SK-N-SH (cell line): ENCODE results near the gene HSPBAP1. TPM values are rescaled to one million over a fixed set of nuclear protein-coding genes. Genes with fewer than 3 reads are reported as not detected.

Experiments
- CTCF ChIA-PET: fragments of 300-600, 350-600 bp; formaldehyde crosslinking; extraction: SDS; loops from one replicate; lab custom pipeline; 2021; lab: Yijun Ruan, JAX
- POLR2A ChIA-PET: fragments of 350-600 bp; sonication (Branson Sonifier 250); formaldehyde crosslinking; extraction: SDS; loops from one replicate; lab custom pipeline; 2020; ENCODE audit warnings: antibody characterized with exemption, inconsistent platforms; lab: Yijun Ruan, JAX
- DNase-seq: peaks from one replicate; pipeline ENCODE4 v3.0.0; 2012
- H2AFZ ChIP-seq: fragments of 200-600 bp; sonication (generic); 2 replicates; pipeline ENCODE4 v1.8.1; 2016; ENCODE audit warnings: antibody characterized with exemption, mild to moderate bottlenecking, low read depth
- H3F3A ChIP-seq: fragments of 200-600 bp; sonication (generic); replicated peaks from 2 replicates; pipeline ENCODE3; 2016; ENCODE audit warnings: antibody characterized with exemption, mild to moderate bottlenecking; ENCODE audit not compliant: insufficient read depth
- H3K27ac ChIP-seq, 2 experiments: fragments of 200-500 bp in 1 of 2; fragments of 200-600 bp in 1 of 2; sonication (Bioruptor generic) in 1 of 2; sonication (generic), shearing (Covaris generic) in 1 of 2; 2 replicates each; pipeline versions ENCODE4 v1.5.1 to v1.6.1; 2014 to 2016; ENCODE audit warnings: low read depth in 2 of 2, inconsistent platforms in 1 of 2, low read length in 1 of 2, mild to moderate bottlenecking in 1 of 2, mixed read lengths in 1 of 2
- H3K27me3 ChIP-seq: fragments of 200-600 bp; sonication (generic), shearing (Covaris generic); 2 replicates; pipeline ENCODE4 v1.6.1; 2016; ENCODE audit warnings: mixed run types; ENCODE audit not compliant: insufficient read depth
- H3K36me3 ChIP-seq, 2 experiments: fragments of 200-500 bp in 1 of 2; fragments of 200-600 bp in 1 of 2; sonication (Bioruptor generic) in 1 of 2; sonication (generic) in 1 of 2; replicated peaks in 1 of 2; 2 replicates each; pipeline versions ENCODE3 to v1.5.1; 2014 to 2016; ENCODE audit warnings: low read length in 1 of 2, mild to moderate bottlenecking in 1 of 2; ENCODE audit not compliant: insufficient read depth in 2 of 2, control insufficient read depth in 1 of 2
- H3K4me1 ChIP-seq, 2 experiments: fragments of 200-500 bp in 1 of 2; fragments of 200-600 bp in 1 of 2; sonication (Bioruptor generic) in 1 of 2; sonication (generic), shearing (Covaris generic) in 1 of 2; 2 replicates each; pipeline versions ENCODE4 v1.5.1 to v1.6.1; 2014 to 2016; ENCODE audit warnings: low read depth in 1 of 2, low read length in 1 of 2, mixed run types in 1 of 2; ENCODE audit not compliant: insufficient read depth in 2 of 2, control insufficient read depth in 1 of 2
- H3K4me2 ChIP-seq: fragments of 200-600 bp; sonication (generic), shearing (Covaris generic); 2 replicates; pipeline ENCODE4 v1.6.1; 2017; ENCODE audit warnings: mixed run types
- H3K4me3 ChIP-seq, 2 experiments: fragments of 200-500 bp in 1 of 2; fragments of 200-600 bp in 1 of 2; sonication (Bioruptor generic) in 1 of 2; sonication (generic), shearing (Covaris generic) in 1 of 2; 2 replicates each; pipeline versions ENCODE4 v1.5.1 to v1.8.1; 2014 to 2016; ENCODE audit warnings: low read depth in 2 of 2, inconsistent platforms in 1 of 2, low read length in 1 of 2, mild to moderate bottlenecking in 1 of 2, mixed read lengths in 1 of 2, moderate library complexity in 1 of 2
- H3K79me2 ChIP-seq: fragments of 200-600 bp; sonication (generic); 2 replicates; pipeline ENCODE4 v1.8.1; 2017; ENCODE audit warnings: mild to moderate bottlenecking; ENCODE audit not compliant: insufficient read depth
- H3K9ac ChIP-seq: fragments of 200-600 bp; sonication (generic); 2 replicates; pipeline ENCODE4 v1.6.1; 2017; ENCODE audit warnings: mixed run types
- H3K9me2 ChIP-seq: fragments of 200-600 bp; sonication (generic); 2 replicates; pipeline ENCODE4 v1.6.1; 2017; ENCODE audit warnings: mixed run types
- H3K9me3 ChIP-seq: fragments of 200-600 bp; sonication (generic); 2 replicates; pipeline ENCODE4 v1.6.1; 2017; ENCODE audit warnings: mixed run types, mild to moderate bottlenecking, moderate library complexity
- H4K20me1 ChIP-seq: fragments of 200-600 bp; sonication (generic); 2 replicates; pipeline ENCODE4 v1.6.1; 2017; ENCODE audit warnings: mild to moderate bottlenecking, mixed run types; ENCODE audit not compliant: insufficient read depth
- ELF1 ChIP-seq: IDR thresholded peaks from 2 replicates; pipeline ENCODE4 v1.4.0; 2012
- EP300 ChIP-seq, 2 experiments: IDR thresholded peaks; 2 replicates each; pipeline versions ENCODE4 v1.4.0 to v1.6.1; 2012; ENCODE audit warnings: borderline replicate concordance in 1 of 2, low read depth in 1 of 2, low read length in 1 of 2
- FOSL2 ChIP-seq: IDR thresholded peaks from 2 replicates; pipeline ENCODE4 v1.4.0; 2012; ENCODE audit warnings: low read depth, mild to moderate bottlenecking, moderate library complexity, borderline replicate concordance
- FOXM1 ChIP-seq: IDR thresholded peaks from 2 replicates; pipeline ENCODE4 v1.4.0; 2012; ENCODE audit warnings: low read depth, mild to moderate bottlenecking
- GABPA ChIP-seq: IDR thresholded peaks from 2 replicates; pipeline ENCODE4 v1.4.0; 2012; ENCODE audit warnings: low read depth, mild to moderate bottlenecking
- GATA2 ChIP-seq: sonication (generic); formaldehyde crosslinking; IDR thresholded peaks from 2 replicates; pipeline ENCODE4 v1.5.0; 2020; ENCODE audit warnings: mild to moderate bottlenecking, missing genetic modification reagents
- IRF3 ChIP-seq: fragments of 150-350 bp; IDR thresholded peaks from 2 replicates; pipeline ENCODE4 v1.6.1; 2016; ENCODE audit warnings: mild to moderate bottlenecking, low read depth, low read length
- JUND ChIP-seq: IDR thresholded peaks from 2 replicates; pipeline ENCODE4 v1.4.0; 2012
- MAX ChIP-seq: IDR thresholded peaks from 2 replicates; pipeline ENCODE4 v1.4.0; 2012; ENCODE audit warnings: low read depth
- MEF2A ChIP-seq: IDR thresholded peaks from 2 replicates; pipeline ENCODE4 v1.4.0; 2012; ENCODE audit warnings: low read depth, borderline replicate concordance
- NRF1 ChIP-seq: IDR thresholded peaks from 2 replicates; pipeline ENCODE4 v1.6.1; 2012; ENCODE audit warnings: low read depth, mild to moderate bottlenecking, low read length
- RAD21 ChIP-seq: IDR thresholded peaks from 2 replicates; pipeline ENCODE4 v1.6.1; 2012; ENCODE audit warnings: mild to moderate bottlenecking, low read length
- RCOR1 ChIP-seq: fragments of 150-350 bp; IDR thresholded peaks from 2 replicates; pipeline ENCODE4 v1.6.1; 2017; ENCODE audit warnings: antibody characterized with exemption, low read length
- RFX5 ChIP-seq: IDR thresholded peaks from 2 replicates; pipeline ENCODE4 v1.6.1; 2012; ENCODE audit warnings: mild to moderate bottlenecking, improper control_type of control experiment, low read length
- SIN3A ChIP-seq: IDR thresholded peaks from 2 replicates; pipeline ENCODE4 v1.6.1; 2012; ENCODE audit warnings: low read depth, mild to moderate bottlenecking, low read length, moderate library complexity, borderline replicate concordance
- SMC3 ChIP-seq: IDR thresholded peaks from 2 replicates; pipeline ENCODE4 v1.6.1; 2012; ENCODE audit warnings: low read depth, low read length, improper control_type of control experiment
- TAF1 ChIP-seq: IDR thresholded peaks from 2 replicates; pipeline ENCODE4 v1.6.1; 2012; ENCODE audit warnings: low read depth, mild to moderate bottlenecking, low read length, moderate library complexity, borderline replicate concordance
- TCF12 ChIP-seq: IDR thresholded peaks from 2 replicates; pipeline ENCODE4 v1.4.0; 2012
- TEAD4 ChIP-seq: IDR thresholded peaks from 2 replicates; pipeline ENCODE4 v1.4.0; 2012; ENCODE audit warnings: mild to moderate bottlenecking, borderline replicate concordance; ENCODE audit not compliant: insufficient read depth
- USF1 ChIP-seq: IDR thresholded peaks from 2 replicates; pipeline ENCODE4 v1.4.0; 2012; ENCODE audit warnings: low read depth, borderline replicate concordance
- USF2 ChIP-seq: fragments of 150-350 bp; IDR thresholded peaks from 2 replicates; pipeline ENCODE4 v1.6.1; 2017; ENCODE audit warnings: antibody characterized with exemption, low read length, low read depth, borderline replicate concordance
- ZBTB33 ChIP-seq: IDR thresholded peaks from 2 replicates; pipeline ENCODE4 v1.4.0; 2012; ENCODE audit warnings: low read depth, borderline replicate concordance
- WGBS: methylation state at CpG from one replicate; pipeline ENCODE4 v1.1.6; 2017; ENCODE audit warnings: low lambda C conversion rate; 5-methylcytosine and 5-hydroxymethylcytosine counted together
- polyA plus RNA-seq, 3 experiments: library from polyadenylated mRNA; depleted of rRNA; stranded (reverse); fragments of >200 nt; gene quantifications; 2 replicates each; pipeline ENCODE4 v1.2.3, GENCODE V29; 2012

The HSPBAP1 gene
- polyA plus RNA-seq, 1 of the 3 experiments (the other 2 are of a cell fraction): 5.1 TPM

- H3K79me2 ChIP-seq: no peaks in the 10 kb centered on the region
- H3K9me3 ChIP-seq: no peaks in the 10 kb centered on the region
- H3K4me3 ChIP-seq: no peak overlapping the region
- H3K36me3 ChIP-seq: peaks cover 31 to 33% of the 10 kb centered on the region in 2 experiments
- no peaks in the 10 kb centered on the region for H3K4me1 ChIP-seq
- no peak for DNase-seq
- no peaks in the 10 kb centered on the region for H3K9me2 ChIP-seq
- POLR2A ChIA-PET: no interaction called here
- H3K27me3 ChIP-seq: no peaks in the 10 kb centered on the region
- no peak overlapping the region for H3K4me2 ChIP-seq
- no peaks in the 10 kb centered on the region for H3F3A ChIP-seq
- no peak overlapping the region for H2AFZ ChIP-seq
- TF ChIP-seq FOSL2: no peak
- no peak for TF ChIP-seq ZBTB33
- TF ChIP-seq EP300 (IDR thresholded peaks at IDR 0.05; ENCODE audit: borderline replicate concordance in 1 of 2, low read depth in 1 of 2, low read length in 1 of 2): no peak
- no peak for TF ChIP-seq RAD21
- TF ChIP-seq USF1: no peak
- no peak for TF ChIP-seq RFX5
- no peak for TF ChIP-seq SIN3A
- no peak for TF ChIP-seq JUND
- no peak for TF ChIP-seq TEAD4
- TF ChIP-seq GATA2 (CRISPR knock-in tag): no peak
- no peak for TF ChIP-seq USF2
- TF ChIP-seq TCF12: no peak
- H4K20me1 ChIP-seq: no peaks in the 10 kb centered on the region
- CTCF ChIA-PET: no interaction called here
- H3K27ac ChIP-seq: no peak overlapping the region
- WGBS: 77% methylated on average over 7 of the region's 7 CpGs
- no peak overlapping the region for H3K9ac ChIP-seq
Measured at GRCh38 chr3:122694966-122695365, 98.7 kb downstream of the HSPBAP1 start.

- Histone ChIP-seq H3K9ac (no peak overlapping the region), H3K36me3 (peaks cover 16 to 36% of the 10 kb centered on the region in 2 experiments), H3K9me3 (no peaks in the 10 kb centered on the region), H3K4me1 (no peaks in the 10 kb centered on the region), H2AFZ (no peak overlapping the region), H4K20me1 (no peaks in the 10 kb centered on the region), H3F3A (no peaks in the 10 kb centered on the region), H3K9me2 (no peaks in the 10 kb centered on the region), H3K27me3 (no peaks in the 10 kb centered on the region), H3K4me2 (no peak overlapping the region), H3K4me3 (no peak overlapping the region), H3K79me2 (no peaks in the 10 kb centered on the region), H3K27ac (no peak overlapping the region)
- CTCF ChIA-PET: interaction anchor here (0.7 kb wide), 1 partner anchor 277 kb away, joined by 3 read pairs; the partner anchor contains the start of gene WDR5B
- no peak for DNase-seq
- POLR2A ChIA-PET: no interaction called here
- WGBS: 97% methylated on average over 3 of the region's 3 CpGs
- TF ChIP-seq TAF1 (no peak), IRF3 (no peak), GABPA (no peak), SMC3 (no peak), ELF1 (no peak), SIN3A (no peak), RCOR1 (no peak), FOSL2 (no peak), MEF2A (no peak), MAX (no peak), USF2 (no peak), NRF1 (no peak), RFX5 (no peak), FOXM1 (no peak), TEAD4 (no peak)
Measured at GRCh38 chr3:122692674-122693073, 101.0 kb downstream of the HSPBAP1 start.
